ENCODE data around the gene FAM234B.

Gene FAM234B

DNA sequence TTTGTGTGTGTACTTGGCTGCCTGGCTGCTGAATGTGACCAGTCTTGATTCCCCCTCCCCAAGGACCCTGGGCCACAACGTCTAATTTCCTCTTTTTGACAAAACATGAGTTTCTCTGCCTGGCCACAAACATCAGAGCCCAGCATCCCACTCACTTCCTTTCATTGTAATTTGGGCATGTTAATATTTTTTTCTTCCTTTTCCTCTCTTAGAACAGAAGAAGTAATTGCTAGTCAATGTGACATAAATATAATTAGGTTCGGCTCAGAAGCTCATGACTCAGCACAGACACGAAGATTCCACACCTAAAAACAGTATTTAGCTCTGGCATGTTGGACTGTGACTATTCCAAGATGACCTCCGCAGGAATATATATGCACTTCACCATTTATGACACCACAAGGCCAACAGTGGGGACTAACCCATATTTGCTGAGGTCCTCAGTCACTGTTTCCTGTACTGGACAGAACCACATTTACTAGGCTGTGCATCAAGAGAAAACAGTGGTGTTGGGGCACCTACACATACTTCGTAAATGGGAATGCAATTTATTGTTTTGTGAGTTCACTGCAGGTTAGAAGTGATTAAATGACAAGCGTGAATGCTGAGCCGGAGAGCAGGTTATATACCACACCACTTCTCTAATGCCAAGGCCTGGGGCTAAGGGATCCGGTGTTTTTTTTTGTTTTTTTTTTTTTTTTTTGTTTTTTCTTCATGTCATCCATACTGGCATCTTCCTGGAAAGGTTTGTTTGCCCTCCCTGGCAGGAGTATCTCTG, 55.1 kb downstream of the FAM234B start:
- Histone ChIP-seq H3K4me3 (ENCODE audit: severe bottlenecking) (no peak overlapping the region), H3K9me3 (ENCODE audit: severe bottlenecking) (no peaks in the 10 kb centered on the region), H3K4me1 (ENCODE audit: insufficient read depth, poor library complexity, severe bottlenecking) (peaks cover 59% of the 10 kb centered on the region), H3K27me3 (ENCODE audit: insufficient read depth, poor library complexity, severe bottlenecking) (no peaks in the 10 kb centered on the region), H3K27ac (ENCODE audit: poor library complexity, severe bottlenecking) (peak overlapping the region; percentile 99), H3K36me3 (ENCODE audit: low read depth) (no peaks in the 10 kb centered on the region)
- ATAC-seq (ENCODE audit: low read depth) = no peak
- no peak for DNase-seq (ENCODE audit: low spot score)
- TF ChIP-seq, protein P1, sequence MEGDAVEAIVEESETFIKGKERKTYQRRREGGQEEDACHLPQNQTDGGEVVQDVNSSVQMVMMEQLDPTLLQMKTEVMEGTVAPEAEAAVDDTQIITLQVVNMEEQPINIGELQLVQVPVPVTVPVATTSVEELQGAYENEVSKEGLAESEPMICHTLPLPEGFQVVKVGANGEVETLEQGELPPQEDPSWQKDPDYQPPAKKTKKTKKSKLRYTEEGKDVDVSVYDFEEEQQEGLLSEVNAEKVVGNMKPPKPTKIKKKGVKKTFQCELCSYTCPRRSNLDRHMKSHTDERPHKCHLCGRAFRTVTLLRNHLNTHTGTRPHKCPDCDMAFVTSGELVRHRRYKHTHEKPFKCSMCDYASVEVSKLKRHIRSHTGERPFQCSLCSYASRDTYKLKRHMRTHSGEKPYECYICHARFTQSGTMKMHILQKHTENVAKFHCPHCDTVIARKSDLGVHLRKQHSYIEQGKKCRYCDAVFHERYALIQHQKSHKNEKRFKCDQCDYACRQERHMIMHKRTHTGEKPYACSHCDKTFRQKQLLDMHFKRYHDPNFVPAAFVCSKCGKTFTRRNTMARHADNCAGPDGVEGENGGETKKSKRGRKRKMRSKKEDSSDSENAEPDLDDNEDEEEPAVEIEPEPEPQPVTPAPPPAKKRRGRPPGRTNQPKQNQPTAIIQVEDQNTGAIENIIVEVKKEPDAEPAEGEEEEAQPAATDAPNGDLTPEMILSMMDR (IDR thresholded peaks at IDR 0.05; ENCODE audit: poor library complexity, severe bottlenecking) = no peak

DNA sequence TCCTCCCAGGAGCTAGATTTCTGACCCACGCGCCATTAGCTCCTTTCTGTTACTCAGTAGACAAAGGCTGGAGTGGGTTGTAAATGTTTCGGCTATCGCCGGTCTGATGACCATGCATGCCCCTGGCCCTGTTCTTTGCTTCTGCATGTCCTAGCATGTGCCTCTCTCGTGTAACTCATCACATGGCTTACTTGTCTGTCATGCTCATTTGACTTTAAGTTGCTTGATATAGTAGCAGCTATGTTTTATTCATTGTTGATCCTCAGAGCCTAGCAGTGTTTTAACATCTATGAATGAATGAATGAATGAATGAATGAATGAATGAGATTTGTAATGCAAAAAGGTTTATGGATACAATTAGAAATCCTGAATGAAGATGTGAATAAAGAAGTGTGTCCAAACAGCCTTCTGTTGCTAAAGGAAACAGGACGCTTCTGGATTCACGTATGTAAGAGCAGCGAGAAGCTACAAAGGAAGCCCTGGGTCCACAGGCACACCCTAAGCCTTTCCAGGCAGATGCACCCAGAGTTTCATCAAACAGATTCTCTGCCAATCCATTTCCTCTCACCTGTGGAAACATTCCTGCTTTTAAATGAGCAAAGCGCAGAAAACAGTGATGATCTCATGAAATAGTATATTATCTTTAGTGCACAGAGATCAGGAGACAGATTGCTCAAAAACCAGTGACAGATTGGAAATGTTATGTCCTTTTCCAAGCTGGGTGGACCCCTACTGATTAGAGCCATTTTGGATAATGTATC, 55.8 kb downstream of the FAM234B start:
- H3K4me1 ChIP-seq (ENCODE audit: insufficient read depth, poor library complexity, severe bottlenecking) = peaks cover 51% of the 10 kb centered on the region
- no peaks in the 10 kb centered on the region for H3K36me3 ChIP-seq (ENCODE audit: low read depth)
- ATAC-seq (ENCODE audit: low read depth) (no peak), DNase-seq (ENCODE audit: low spot score) (no peak)
- TF ChIP-seq, protein P1 (IDR thresholded peaks at IDR 0.05; ENCODE audit: poor library complexity, severe bottlenecking) = no peak
- H3K4me3 ChIP-seq (ENCODE audit: severe bottlenecking) = no peak overlapping the region
- H3K9me3 ChIP-seq (ENCODE audit: severe bottlenecking) = no peaks in the 10 kb centered on the region
- H3K27ac ChIP-seq (ENCODE audit: poor library complexity, severe bottlenecking) = peak overlapping the region; percentile 99
- H3K27me3 ChIP-seq (ENCODE audit: insufficient read depth, poor library complexity, severe bottlenecking) = no peaks in the 10 kb centered on the region

DNA sequence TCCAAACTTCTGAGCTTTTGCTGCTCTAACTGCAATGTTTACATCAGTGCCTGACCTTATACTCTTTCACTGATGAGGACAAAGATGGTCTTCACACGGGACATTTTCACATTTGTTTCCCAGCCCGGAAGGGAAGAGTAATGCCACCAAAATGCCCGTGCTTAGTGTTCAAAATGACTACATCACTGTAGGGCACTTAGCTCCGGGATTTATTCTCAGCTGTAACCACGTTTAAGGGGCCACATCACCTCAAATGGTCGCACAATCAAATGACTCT, 56.4 kb downstream of the FAM234B start:
- Histone ChIP-seq H3K9me3 (ENCODE audit: severe bottlenecking) (no peaks in the 10 kb centered on the region), H3K4me1 (ENCODE audit: insufficient read depth, poor library complexity, severe bottlenecking) (peaks cover 51% of the 10 kb centered on the region), H3K27me3 (ENCODE audit: insufficient read depth, poor library complexity, severe bottlenecking) (no peaks in the 10 kb centered on the region), H3K27ac (ENCODE audit: poor library complexity, severe bottlenecking) (peak overlapping the region; percentile 99), H3K4me3 (ENCODE audit: severe bottlenecking) (no peak overlapping the region), H3K36me3 (ENCODE audit: low read depth) (no peaks in the 10 kb centered on the region)
- TF ChIP-seq, protein P1 (IDR thresholded peaks at IDR 0.05; ENCODE audit: poor library complexity, severe bottlenecking) = no peak
- no peak for ATAC-seq (ENCODE audit: low read depth)
- DNase-seq (ENCODE audit: low spot score) = no peak

DNA sequence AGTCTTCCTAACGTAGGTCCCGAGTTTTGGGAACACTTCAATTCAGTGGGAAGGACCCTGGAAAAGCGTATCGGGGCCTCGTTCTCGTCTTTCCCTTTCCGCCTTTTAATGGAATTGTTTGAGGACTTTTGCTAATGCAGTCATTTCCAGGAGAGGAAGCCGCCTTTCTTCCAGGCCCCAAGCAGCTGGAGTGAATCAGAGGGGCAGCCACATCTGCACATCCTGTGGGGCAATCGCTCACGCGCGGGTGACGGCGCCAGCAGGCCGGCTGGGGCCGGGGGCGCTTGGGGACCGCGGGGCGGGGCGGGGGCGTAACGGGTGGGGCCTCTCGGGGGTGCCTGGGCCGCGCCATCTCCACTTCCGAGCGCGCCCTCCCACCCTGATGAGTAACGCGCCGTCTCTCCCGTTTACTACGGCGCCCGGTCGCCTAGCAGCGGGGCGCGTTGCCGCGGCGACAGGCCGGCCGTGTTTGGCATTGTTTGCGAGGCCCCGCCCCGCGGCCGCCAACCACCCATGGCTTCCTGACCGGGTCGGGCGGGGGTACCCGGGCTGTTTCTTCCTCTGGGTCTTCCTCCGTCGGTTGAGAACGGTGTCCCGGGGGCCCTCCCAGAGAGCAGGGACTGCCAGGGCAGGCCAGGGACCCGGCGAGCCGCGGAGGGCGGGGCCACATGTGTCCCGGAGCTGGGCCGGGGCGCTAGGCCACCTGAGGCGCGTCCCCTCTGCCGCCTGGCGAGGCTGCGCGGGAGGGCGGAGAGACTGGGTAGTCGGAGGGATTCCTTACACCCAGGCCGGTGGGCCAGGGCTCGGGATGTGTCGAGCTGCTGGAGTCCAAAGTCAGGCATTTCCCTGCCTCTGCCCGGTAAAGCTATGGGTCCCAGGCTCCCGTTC, 56.9 kb downstream of the FAM234B start:
- Histone ChIP-seq H3K36me3 (ENCODE audit: low read depth) (no peaks in the 10 kb centered on the region), H3K27ac (ENCODE audit: poor library complexity, severe bottlenecking) (peak overlapping the region; percentile 99), H3K9me3 (ENCODE audit: severe bottlenecking) (no peaks in the 10 kb centered on the region), H3K4me1 (ENCODE audit: insufficient read depth, poor library complexity, severe bottlenecking) (peaks cover 51% of the 10 kb centered on the region), H3K4me3 (ENCODE audit: severe bottlenecking) (peak overlapping the region; percentile 29), H3K27me3 (ENCODE audit: insufficient read depth, poor library complexity, severe bottlenecking) (no peaks in the 10 kb centered on the region)
- DNase-seq (ENCODE audit: low spot score) = peak; percentile 71
- ATAC-seq (ENCODE audit: low read depth) = peak; percentile 59
- TF ChIP-seq, protein P1 (IDR thresholded peaks at IDR 0.05; ENCODE audit: poor library complexity, severe bottlenecking) = no peak

All from RWPE2 (cell line).